Body of pancreas (tissue), 4 donors: ENCODE measurements around the gene NCCRP1. TPM values are rescaled to one million over a fixed set of nuclear protein-coding genes. Genes with fewer than 3 reads are reported as not detected.

ENCODE experiments used
- ATAC-seq: fragments of 150-250 bp; one replicate; pipeline ENCODE4 v1.9.1; 2016
- DNase-seq, 4 donors: peaks; one replicate each; pipeline ENCODE4 v3.0.0-alpha.2; 2019
- H3K27ac ChIP-seq, 4 donors: fragments of 200-600 bp; sonication (generic); 1 replicate in 3 of 4; 2 replicates in 1 of 4; pipeline versions ENCODE4 v1.5.1 to v1.6.1; 2016 to 2019; ENCODE audit warnings: mild to moderate bottlenecking in 1 of 4, mixed read lengths in 1 of 4, moderate library complexity in 1 of 4
- H3K27me3 ChIP-seq, 2 donors: fragments of 200-600 bp; sonication (generic); one replicate each; pipeline ENCODE4 v1.6.0; 2016; ENCODE audit warnings: mild to moderate bottlenecking in 1 of 2
- H3K36me3 ChIP-seq, 2 donors: fragments of 200-600 bp; sonication (generic); replicated peaks in 1 of 2; 2 replicates each; pipeline ENCODE4 v1.5.1; 2016; ENCODE audit warnings: low read depth in 2 of 2; ENCODE audit not compliant: insufficient read depth in 1 of 2
- H3K4me1 ChIP-seq: fragments of 200-600 bp; sonication (generic); one replicate; pipeline ENCODE4 v1.6.0; 2016
- H3K4me3 ChIP-seq, 2 donors: fragments of 200-600 bp; sonication (generic); 1 replicate in 1 of 2; 2 replicates in 1 of 2; pipeline ENCODE4 v1.5.1; 2016 to 2019
- H3K9me3 ChIP-seq, 3 donors: fragments of 200-600 bp; sonication (generic); 1 replicate in 2 of 3; 2 replicates in 1 of 3; pipeline ENCODE4 v1.5.1; 2016
- POLR2A ChIP-seq, 3 donors: fragments of 450-650 bp; IDR thresholded peaks; one replicate each; pipeline ENCODE4 v1.6.1; 2016; ENCODE audit warnings: antibody characterized with exemption in 3 of 3, mild to moderate bottlenecking in 2 of 3
- WGBS, 2 donors: methylation state at CpG; one replicate each; pipeline ENCODE4 v1.1.5; 2017; 5-methylcytosine and 5-hydroxymethylcytosine counted together
- intact Hi-C: fragments of 100-400 bp; cut with DNase I; formaldehyde crosslinking; loops from one replicate; pipeline ENCODE4 v1.15.1; 2023
- total RNA-seq, 2 donors: library from RNA; depleted of rRNA; stranded (reverse); fragments of >200 nt; gene quantifications; one replicate each; pipeline ENCODE4 v1.1.0, GENCODE V29; 2016
- TF ChIP-seq, protein P1 (sequence below), 7 experiments: fragments of 450-650 bp in 4 of 7; fragments of 200-600 bp in 3 of 7; sonication (generic) in 3 of 7; IDR thresholded peaks; one replicate each; pipeline ENCODE4 v1.5.1; 2016 to 2019; ENCODE audit warnings: antibody characterized with exemption in 7 of 7

NCCRP1 gene
- total RNA-seq, 2 donors from 2014 or later, result 0.66 to 7.8 TPM

- WGBS, 2 donors, result 90 to 97% methylated on average over 15 to 16 of the region's 16 CpGs
- intact Hi-C loops, result no loop called here
- ATAC-seq (no peak), DNase-seq (no peak)
- no peak overlapping the region for H3K27ac ChIP-seq
- H3K4me1 ChIP-seq, result no peaks in the 10 kb centered on the region
- no peak for TF ChIP-seq POLR2A (IDR thresholded peaks at IDR 0.05)
- TF ChIP-seq, protein P1, sequence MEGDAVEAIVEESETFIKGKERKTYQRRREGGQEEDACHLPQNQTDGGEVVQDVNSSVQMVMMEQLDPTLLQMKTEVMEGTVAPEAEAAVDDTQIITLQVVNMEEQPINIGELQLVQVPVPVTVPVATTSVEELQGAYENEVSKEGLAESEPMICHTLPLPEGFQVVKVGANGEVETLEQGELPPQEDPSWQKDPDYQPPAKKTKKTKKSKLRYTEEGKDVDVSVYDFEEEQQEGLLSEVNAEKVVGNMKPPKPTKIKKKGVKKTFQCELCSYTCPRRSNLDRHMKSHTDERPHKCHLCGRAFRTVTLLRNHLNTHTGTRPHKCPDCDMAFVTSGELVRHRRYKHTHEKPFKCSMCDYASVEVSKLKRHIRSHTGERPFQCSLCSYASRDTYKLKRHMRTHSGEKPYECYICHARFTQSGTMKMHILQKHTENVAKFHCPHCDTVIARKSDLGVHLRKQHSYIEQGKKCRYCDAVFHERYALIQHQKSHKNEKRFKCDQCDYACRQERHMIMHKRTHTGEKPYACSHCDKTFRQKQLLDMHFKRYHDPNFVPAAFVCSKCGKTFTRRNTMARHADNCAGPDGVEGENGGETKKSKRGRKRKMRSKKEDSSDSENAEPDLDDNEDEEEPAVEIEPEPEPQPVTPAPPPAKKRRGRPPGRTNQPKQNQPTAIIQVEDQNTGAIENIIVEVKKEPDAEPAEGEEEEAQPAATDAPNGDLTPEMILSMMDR (IDR thresholded peaks at IDR 0.05), result no peak
- H3K4me3 ChIP-seq, result no peak overlapping the region
- H3K9me3 ChIP-seq, result no peaks in the 10 kb centered on the region
- no peaks in the 10 kb centered on the region for H3K27me3 ChIP-seq
- peaks cover 5 to 27% of the 10 kb centered on the region in 2 donors for H3K36me3 ChIP-seq
Measured at GRCh38 chr19:39174142-39174541, 22.6 kb upstream of the NCCRP1 start.

GRCh38 chr19:39174558-39175544 lies 21.9 kb upstream of the NCCRP1 start:
- H3K4me3 ChIP-seq, result no peak overlapping the region
- H3K9me3 ChIP-seq, result no peaks in the 10 kb centered on the region
- DNase-seq (no peak), ATAC-seq (no peak)
- intact Hi-C loops, result no loop called here
- H3K27ac ChIP-seq, result no peak overlapping the region
- H3K4me1 ChIP-seq, result no peaks in the 10 kb centered on the region
- 75 to 90% methylated on average over 11 to 33 of the region's 43 CpGs for WGBS, 2 donors
- TF ChIP-seq POLR2A (IDR thresholded peaks at IDR 0.05), result no peak
- TF ChIP-seq, protein P1 (IDR thresholded peaks at IDR 0.05), result no peak
- peaks cover 5 to 26% of the 10 kb centered on the region in 2 donors for H3K36me3 ChIP-seq
- H3K27me3 ChIP-seq, result no peaks in the 10 kb centered on the region

DNA sequence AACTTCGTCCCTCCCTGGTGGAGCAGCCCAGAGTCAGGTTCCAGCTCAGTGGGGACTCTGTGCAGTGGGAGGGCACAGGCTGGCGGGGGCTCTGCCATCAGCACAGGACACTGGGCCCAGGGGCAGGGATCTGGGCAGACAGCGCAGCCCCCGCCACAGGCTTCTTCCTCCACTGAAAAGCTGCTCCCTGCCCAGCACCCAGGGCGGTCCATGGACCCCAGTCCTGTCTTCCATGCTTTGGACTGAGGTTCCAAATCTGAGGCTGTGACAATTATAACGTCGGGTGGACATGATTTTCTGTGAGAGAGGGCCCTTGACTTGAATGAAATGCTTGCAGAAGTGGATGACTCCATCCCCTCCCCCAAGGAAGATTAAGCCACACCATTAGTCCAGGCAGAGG lies 21.2 kb upstream of the NCCRP1 start:
- 75 to 98% methylated on average over 3 to 6 of the region's 7 CpGs for WGBS, 2 donors
- Histone ChIP-seq H3K4me1 (no peaks in the 10 kb centered on the region), H3K36me3 (peaks cover 5 to 24% of the 10 kb centered on the region in 2 donors), H3K9me3 (no peaks in the 10 kb centered on the region), H3K27ac (no peak overlapping the region), H3K27me3 (no peaks in the 10 kb centered on the region), H3K4me3 (no peak overlapping the region)
- DNase-seq, result no peak
- intact Hi-C loops, result no loop called here
- no peak for TF ChIP-seq POLR2A (IDR thresholded peaks at IDR 0.05)
- TF ChIP-seq, protein P1 (IDR thresholded peaks at IDR 0.05), result no peak
- no peak for ATAC-seq

GRCh38 chr19:39177110-39177699 lies 19.6 kb upstream of the NCCRP1 start:
- no peak for DNase-seq
- Histone ChIP-seq H3K27ac (no peak overlapping the region), H3K9me3 (no peaks in the 10 kb centered on the region), H3K4me1 (no peaks in the 10 kb centered on the region), H3K36me3 (peaks cover 5 to 19% of the 10 kb centered on the region in 2 donors), H3K27me3 (no peaks in the 10 kb centered on the region), H3K4me3 (no peak overlapping the region)
- intact Hi-C loops, result no loop called here
- 87 to 96% methylated on average over 5 to 10 of the region's 10 CpGs for WGBS, 2 donors
- no peak for ATAC-seq
- TF ChIP-seq, protein P1 (IDR thresholded peaks at IDR 0.05), result no peak
- no peak for TF ChIP-seq POLR2A (IDR thresholded peaks at IDR 0.05)
